HFFc6 (cell line): ENCODE measurements around the gene SCN5A. TPM values are rescaled to one million over a fixed set of nuclear protein-coding genes. Genes with fewer than 3 reads are reported as not detected.

Experiments used
- DNase-seq: peaks from one replicate; pipeline ENCODE4 v3.0.0-alpha.2; 2018
- H3K27ac Mint-ChIP-seq: 2 replicates; pipeline ENCODE4 v1.8.0; 2020; ENCODE audit warnings: mild to moderate bottlenecking, mixed read lengths
- H3K27me3 Mint-ChIP-seq: 2 replicates; pipeline ENCODE4 v1.8.0; 2021; ENCODE audit warnings: mild to moderate bottlenecking, moderate library complexity, mixed read lengths; ENCODE audit not compliant: insufficient read depth
- H3K36me3 Mint-ChIP-seq: 2 replicates; pipeline ENCODE4 v1.8.0; 2021; ENCODE audit warnings: low read depth, mixed read lengths
- H3K4me1 Mint-ChIP-seq: 2 replicates; pipeline ENCODE4 v1.8.0; 2020; ENCODE audit warnings: low read depth, mixed read lengths
- H3K4me3 Mint-ChIP-seq: 2 replicates; pipeline ENCODE4 v1.8.0; 2020; ENCODE audit warnings: mild to moderate bottlenecking, moderate library complexity, mixed read lengths
- H3K9me3 Mint-ChIP-seq: 2 replicates; pipeline ENCODE4 v1.8.0; 2020; ENCODE audit warnings: mild to moderate bottlenecking, mixed read lengths
- total RNA-seq, 6 experiments: library from RNA; stranded (reverse); fragmentation: NEBNext Ultra II Directional; extraction: Animal tissue kit (Norgen Biotek cat#: 25700); gene quantifications; 2 replicates in 1 of 6; 3 replicates in 5 of 6; pipeline ENCODE4 v1.2.3, GENCODE V29; 2021
- TF ChIP-seq, protein P1 (sequence below): fragments of 200-600 bp; sonication (generic); IDR thresholded peaks from 2 replicates; pipeline ENCODE4 v1.5.0; 2021; ENCODE audit warnings: antibody characterized with exemption, mild to moderate bottlenecking

The SCN5A gene
- total RNA-seq, 6 experiments from 2014 or later: 0.05 to 0.46 (median 0.28) TPM; not detected in 3

DNA sequence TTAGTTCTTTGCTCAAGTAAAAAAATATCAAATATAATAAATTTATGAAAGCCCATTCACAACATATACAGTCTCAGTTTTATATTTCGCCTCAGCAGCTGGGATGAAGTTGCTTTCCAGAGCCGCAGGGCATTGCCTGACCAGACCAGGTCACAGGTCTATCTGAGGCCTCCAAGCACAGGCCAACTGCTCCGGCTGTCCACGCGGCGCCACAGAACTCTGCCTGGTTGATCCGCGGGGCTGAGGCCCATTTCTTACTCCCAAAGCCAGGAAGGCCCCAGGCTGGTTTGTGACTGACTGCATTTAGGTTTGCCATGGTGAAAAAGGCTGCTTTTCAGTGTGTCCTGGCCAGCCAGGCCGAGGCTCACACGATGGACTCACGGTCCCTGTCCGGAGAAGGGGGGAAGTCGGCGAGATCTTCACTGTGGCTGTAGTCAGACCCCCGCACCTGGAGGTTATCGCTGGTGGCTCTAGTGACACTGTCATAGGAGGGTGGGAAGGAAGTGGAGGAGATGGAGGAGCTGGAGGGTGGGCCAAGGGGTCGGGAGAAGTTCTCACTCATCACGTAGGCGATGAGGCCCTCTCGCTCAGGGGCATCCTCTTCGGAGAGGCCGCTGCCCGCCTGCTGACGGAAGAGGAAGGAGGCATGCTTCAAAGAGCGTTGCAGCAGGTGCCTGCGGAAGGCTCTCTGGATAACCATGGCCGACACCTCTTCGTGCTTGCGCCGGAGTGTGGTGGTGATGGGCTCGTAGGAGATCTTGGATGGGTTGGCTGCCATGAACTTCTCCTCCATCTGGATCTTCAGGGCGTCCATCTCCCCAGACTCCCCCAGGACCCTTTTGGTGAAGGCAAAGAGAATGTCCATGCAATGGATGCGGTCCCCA, 99.3 kb downstream of the SCN5A start:
- TF ChIP-seq, protein P1, sequence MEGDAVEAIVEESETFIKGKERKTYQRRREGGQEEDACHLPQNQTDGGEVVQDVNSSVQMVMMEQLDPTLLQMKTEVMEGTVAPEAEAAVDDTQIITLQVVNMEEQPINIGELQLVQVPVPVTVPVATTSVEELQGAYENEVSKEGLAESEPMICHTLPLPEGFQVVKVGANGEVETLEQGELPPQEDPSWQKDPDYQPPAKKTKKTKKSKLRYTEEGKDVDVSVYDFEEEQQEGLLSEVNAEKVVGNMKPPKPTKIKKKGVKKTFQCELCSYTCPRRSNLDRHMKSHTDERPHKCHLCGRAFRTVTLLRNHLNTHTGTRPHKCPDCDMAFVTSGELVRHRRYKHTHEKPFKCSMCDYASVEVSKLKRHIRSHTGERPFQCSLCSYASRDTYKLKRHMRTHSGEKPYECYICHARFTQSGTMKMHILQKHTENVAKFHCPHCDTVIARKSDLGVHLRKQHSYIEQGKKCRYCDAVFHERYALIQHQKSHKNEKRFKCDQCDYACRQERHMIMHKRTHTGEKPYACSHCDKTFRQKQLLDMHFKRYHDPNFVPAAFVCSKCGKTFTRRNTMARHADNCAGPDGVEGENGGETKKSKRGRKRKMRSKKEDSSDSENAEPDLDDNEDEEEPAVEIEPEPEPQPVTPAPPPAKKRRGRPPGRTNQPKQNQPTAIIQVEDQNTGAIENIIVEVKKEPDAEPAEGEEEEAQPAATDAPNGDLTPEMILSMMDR: no peak
- H3K27me3 Mint-ChIP-seq: peaks cover 35% of the 10 kb centered on the region
- H3K9me3 Mint-ChIP-seq: no peaks in the 10 kb centered on the region
- no peak overlapping the region for H3K4me3 Mint-ChIP-seq
- no peak overlapping the region for H3K27ac Mint-ChIP-seq
- DNase-seq: no peak
- no peaks in the 10 kb centered on the region for H3K4me1 Mint-ChIP-seq
- H3K36me3 Mint-ChIP-seq: no peaks in the 10 kb centered on the region; the same call in 1 of the 2 replicates

DNA sequence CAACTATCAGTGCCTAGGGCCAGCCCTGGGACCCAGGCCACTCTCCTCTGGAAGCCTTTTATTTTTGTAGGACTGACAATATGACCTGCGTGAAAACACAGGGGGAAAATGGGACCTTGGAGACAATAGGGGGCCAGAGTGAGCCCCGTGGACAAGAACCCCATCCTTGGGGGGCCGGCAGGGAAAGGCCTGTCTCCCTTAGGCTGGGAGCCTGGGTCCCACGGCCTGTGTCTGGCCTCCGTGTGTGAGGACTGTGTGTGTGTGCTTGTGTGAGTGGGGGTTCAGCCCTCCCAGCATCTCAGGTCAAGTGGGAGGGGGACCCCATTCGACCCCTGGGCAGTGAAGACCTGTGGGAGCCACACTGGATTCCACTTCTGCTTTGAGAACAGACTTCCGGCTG, 100.0 kb downstream of the SCN5A start:
- no peaks in the 10 kb centered on the region for H3K9me3 Mint-ChIP-seq
- H3K27ac Mint-ChIP-seq: no peak overlapping the region
- no peaks in the 10 kb centered on the region; the same call in 1 of the 2 replicates for H3K36me3 Mint-ChIP-seq
- TF ChIP-seq, protein P1: no peak
- H3K27me3 Mint-ChIP-seq: peaks cover 36% of the 10 kb centered on the region
- no peak overlapping the region for H3K4me3 Mint-ChIP-seq
- DNase-seq: no peak
- no peaks in the 10 kb centered on the region for H3K4me1 Mint-ChIP-seq

DNA sequence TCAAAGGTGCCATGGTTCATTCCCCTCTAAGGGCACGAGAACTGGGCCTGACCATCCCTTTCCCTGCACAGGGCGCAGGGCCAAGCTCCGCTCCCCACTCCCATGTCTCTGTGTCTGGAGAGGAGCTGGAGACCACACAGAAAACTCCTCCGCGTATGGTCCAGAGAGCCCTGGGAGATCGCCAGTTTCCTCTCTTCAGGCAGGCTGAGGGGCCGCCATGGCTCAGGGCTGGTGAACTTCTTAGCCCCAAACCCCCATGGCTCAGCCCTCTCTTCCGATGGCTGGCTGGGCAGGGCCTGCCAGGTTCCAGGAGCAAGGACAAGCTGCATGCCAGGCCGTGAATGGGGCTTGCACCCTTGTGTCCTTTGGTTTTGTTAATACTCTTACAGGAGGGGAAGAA, 100.4 kb downstream of the SCN5A start:
- no peaks in the 10 kb centered on the region for H3K4me1 Mint-ChIP-seq

DNA sequence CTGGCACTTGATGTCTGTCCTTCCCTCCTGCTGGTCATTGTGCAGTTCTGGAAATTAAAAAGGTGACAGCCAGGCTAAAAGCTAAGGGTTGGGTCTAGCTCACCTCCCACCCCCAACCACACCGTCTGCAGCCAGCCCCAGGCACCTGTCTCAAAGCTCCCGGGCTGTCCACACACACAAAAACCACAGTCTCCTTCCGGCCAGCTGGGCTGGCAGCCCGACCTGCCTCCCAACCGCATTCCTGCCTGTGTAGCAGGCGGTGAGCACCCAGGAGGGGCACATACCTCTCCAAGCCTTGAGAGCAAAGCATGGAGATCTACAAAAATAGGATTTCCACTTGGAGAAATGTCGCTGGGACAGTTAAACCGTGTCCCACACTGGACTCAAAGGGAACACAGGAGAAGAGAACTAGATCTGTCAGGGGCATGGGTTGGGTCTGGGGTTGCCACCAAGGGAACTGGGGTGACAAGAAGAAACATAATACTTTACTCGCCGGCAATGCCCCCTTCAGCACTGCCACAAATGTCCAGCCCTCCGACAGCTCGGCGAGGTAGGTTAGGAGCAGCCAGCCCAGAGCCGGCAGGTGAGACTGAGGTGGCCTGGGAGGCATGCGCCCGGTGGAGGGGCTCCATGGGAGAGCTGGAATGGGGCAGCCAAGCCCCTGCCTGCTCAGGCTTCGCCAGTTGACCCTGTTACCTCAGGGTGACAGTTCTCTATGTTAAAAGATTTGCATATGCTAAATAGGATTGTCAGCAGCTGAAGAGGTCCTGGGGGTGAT, 101.1 kb downstream of the SCN5A start:
- H3K36me3 Mint-ChIP-seq: no peaks in the 10 kb centered on the region; the same call in 1 of the 2 replicates
- H3K4me1 Mint-ChIP-seq: no peaks in the 10 kb centered on the region
- peaks cover 33% of the 10 kb centered on the region for H3K27me3 Mint-ChIP-seq
- TF ChIP-seq, protein P1: no peak
- no peak overlapping the region for H3K27ac Mint-ChIP-seq
- no peak overlapping the region for H3K4me3 Mint-ChIP-seq
- DNase-seq: no peak
- H3K9me3 Mint-ChIP-seq: no peaks in the 10 kb centered on the region

More for the DNA sequence above, 100.4 kb downstream of the SCN5A start:
- no peaks in the 10 kb centered on the region; the same call in 1 of the 2 replicates for H3K36me3 Mint-ChIP-seq
- no peak overlapping the region for H3K27ac Mint-ChIP-seq
- no peak overlapping the region for H3K4me3 Mint-ChIP-seq
- peaks cover 34% of the 10 kb centered on the region for H3K27me3 Mint-ChIP-seq
- TF ChIP-seq, protein P1: no peak
- no peaks in the 10 kb centered on the region for H3K9me3 Mint-ChIP-seq
- DNase-seq: no peak

DNA sequence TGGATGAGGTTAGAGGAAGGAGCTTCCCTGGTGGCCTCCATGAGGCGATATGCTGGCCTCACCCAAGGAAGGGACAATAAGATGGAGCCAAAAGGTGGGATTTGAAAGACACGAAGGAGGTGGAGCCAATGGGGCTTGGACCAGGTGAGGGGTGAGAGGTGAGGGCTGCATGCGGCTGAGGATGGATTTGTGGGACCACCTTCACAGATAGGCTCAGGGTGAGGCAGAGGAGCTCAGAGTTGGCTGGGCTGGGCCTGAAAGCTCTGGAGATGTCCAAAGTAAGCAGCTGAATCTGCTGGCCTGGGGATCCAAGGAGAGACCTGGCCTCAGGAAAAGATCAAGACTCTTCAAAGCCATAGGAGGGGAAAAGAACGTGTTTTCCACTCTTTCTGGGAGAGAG, 103.5 kb downstream of the SCN5A start:
- DNase-seq: no peak
- H3K36me3 Mint-ChIP-seq: no peaks in the 10 kb centered on the region; the same call in 1 of the 2 replicates
- peaks cover 10% of the 10 kb centered on the region for H3K4me1 Mint-ChIP-seq
- H3K9me3 Mint-ChIP-seq: no peaks in the 10 kb centered on the region
- H3K27me3 Mint-ChIP-seq: peaks cover 30% of the 10 kb centered on the region
- TF ChIP-seq, protein P1: no peak
- H3K27ac Mint-ChIP-seq: no peak overlapping the region
- H3K4me3 Mint-ChIP-seq: no peak overlapping the region
